K562 (cell line): ENCODE data around the gene TIGD4. TPM values are rescaled to one million over a fixed set of nuclear protein-coding genes. Genes with fewer than 3 reads are reported as not detected.
A peak's percentile ranks its signal among the peaks of the same experiment; 100 is the strongest.

Experiments
- BACH1 ChIP-seq: fragments of 200-800 bp; sonication (Bioruptor generic); IDR thresholded peaks from 2 replicates; pipeline ENCODE4 v1.6.1; 2016; ENCODE audit warnings: missing genetic modification characterization, missing compliant biosample characterization
- FOXA1 ChIP-seq: fragments of 450-650 bp; IDR thresholded peaks from 2 replicates; pipeline ENCODE4 v1.6.1; 2016; ENCODE audit warnings: mild to moderate bottlenecking, borderline replicate concordance
- GTF2A2 ChIP-seq: IDR thresholded peaks from 2 replicates; pipeline ENCODE4 v1.6.1; 2016; ENCODE audit warnings: mild to moderate bottlenecking, missing genetic modification characterization, missing compliant biosample characterization
- HIVEP1 ChIP-seq: fragments of 250-450 bp; sonication (Bioruptor Pico); IDR thresholded peaks from 2 replicates; pipeline ENCODE4 v1.4.0; 2020; ENCODE audit warnings: mild to moderate bottlenecking
- HNRNPK ChIP-seq: fragments of 200-400 bp; formaldehyde crosslinking; IDR thresholded peaks from one replicate; pipeline ENCODE4 v1.6.1; 2018; ENCODE audit warnings: mild to moderate bottlenecking, low read depth, low read length; ENCODE audit not compliant: poor library complexity, severe bottlenecking
- MAZ ChIP-seq, 2 experiments: fragments of 450-650 bp in 1 of 2; sonication (generic) in 1 of 2; formaldehyde crosslinking; IDR thresholded peaks in 1 of 2; conservative IDR thresholded peaks in 1 of 2; 2 replicates each; pipeline versions ENCODE4 v1.4.0 to v1.5.0; 2020; ENCODE audit warnings: mild to moderate bottlenecking in 1 of 2, missing genetic modification reagents in 1 of 2
- PCBP2 ChIP-seq: fragments of 200-400 bp; formaldehyde crosslinking; IDR thresholded peaks from 2 replicates; pipeline ENCODE4 v1.6.1; 2018; ENCODE audit warnings: low read length, low read depth, mild to moderate bottlenecking, moderate library complexity; ENCODE audit not compliant: poor library complexity, severe bottlenecking
- TCF7L2 ChIP-seq: fragments of 150-350 bp; IDR thresholded peaks from 2 replicates; pipeline ENCODE4 v1.6.1; 2016; ENCODE audit warnings: low read depth, mild to moderate bottlenecking, low read length, moderate library complexity
- ZFX ChIP-seq: sonication (generic); formaldehyde crosslinking; IDR thresholded peaks from 2 replicates; pipeline ENCODE4 v1.8.0; 2022; ENCODE audit warnings: mild to moderate bottlenecking, missing genetic modification reagents, moderate library complexity
- ZNF133 ChIP-seq: fragments of 250-450 bp; sonication (Bioruptor Pico); IDR thresholded peaks from 2 replicates; pipeline ENCODE4 v1.4.0; 2020; ENCODE audit warnings: mild to moderate bottlenecking
- ZNF212 ChIP-seq: fragments of 450-650 bp; formaldehyde crosslinking; IDR thresholded peaks from 2 replicates; pipeline ENCODE4 v1.4.0; 2020; ENCODE audit warnings: mild to moderate bottlenecking
- ZNF551 ChIP-seq: fragments of 250-450 bp; sonication (Bioruptor Pico); IDR thresholded peaks from 2 replicates; pipeline ENCODE4 v1.5.0; 2021; ENCODE audit warnings: mild to moderate bottlenecking, moderate library complexity
- polyA plus RNA-seq, 8 experiments: library from polyadenylated mRNA; depleted of rRNA in 4 of 8; stranded (reverse) in 5 of 8; unstranded in 3 of 8; fragments of >200 nt; fragmentation: Nextera tagmentation in 2 of 8; fragmentation: Illumina TruSeq in 1 of 8; extraction: Ambion mirVana in 2 of 8; extraction: Trizol in 1 of 8; gene quantifications; 2 replicates each; pipeline versions ENCODE4 v1.2.1 to v1.2.3, GENCODE V29; 2011 to 2014; ENCODE audit warnings: inconsistent platforms in 1 of 8, missing spikeins in 1 of 8
- total RNA-seq, 7 experiments: library from RNA; depleted of rRNA in 6 of 7; stranded (reverse); fragments of >200 nt in 6 of 7; fragmentation: Illumina TruSeq in 2 of 7; extraction: Trizol in 2 of 7; gene quantifications; 2 replicates each; pipeline versions ENCODE4 v1.2.1 to v1.2.3, GENCODE V29; 2011 to 2021; ENCODE audit warnings: low replicate concordance in 1 of 7
- TF ChIP-seq, protein P1 (sequence below): fragments of 450-650 bp; IDR thresholded peaks from 2 replicates; pipeline ENCODE4 v1.6.1; 2016; ENCODE audit warnings: low read depth, mild to moderate bottlenecking, moderate library complexity
- TF ChIP-seq, protein P2 (sequence below): sonication (generic); formaldehyde crosslinking; IDR thresholded peaks from 2 replicates; pipeline ENCODE4 v1.8.0; 2023; ENCODE audit warnings: mild to moderate bottlenecking, missing genetic modification reagents
- TF ChIP-seq, protein P3 (sequence below), 2 experiments: fragments of 450-650 bp; IDR thresholded peaks; 2 replicates each; pipeline ENCODE4 v1.6.1; 2018; ENCODE audit warnings: mild to moderate bottlenecking in 2 of 2, low read depth in 1 of 2; ENCODE audit not compliant: partially characterized antibody in 2 of 2

TIGD4 gene
- total and polyA plus RNA-seq, 9 of the 15 experiments (the other 6 are each of a cell fraction or from before 2014, with no cell fraction given): 0.07 to 0.28 (median 0.18) TPM

DNA sequence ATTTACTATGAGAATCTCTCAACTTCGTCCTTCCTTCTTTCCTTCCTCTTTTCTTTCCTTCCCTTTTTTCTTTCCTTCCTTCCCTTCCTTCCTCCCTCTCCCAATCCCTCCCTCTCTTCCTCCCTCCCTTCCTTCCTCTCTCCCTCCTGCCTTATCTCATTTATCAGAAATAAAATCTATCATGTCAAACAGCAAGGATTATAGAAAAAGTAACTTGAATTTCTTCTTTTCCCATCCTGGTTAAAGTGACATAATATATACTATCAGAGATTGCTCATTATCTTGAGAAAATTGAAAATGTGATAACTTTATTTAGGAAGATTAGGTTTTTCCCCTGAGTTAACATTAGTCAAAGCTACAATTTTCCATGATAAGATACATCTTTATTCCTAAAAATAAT lies 5.6 kb downstream of the TIGD4 start (continued):
- TF ChIP-seq ZNF212 (CRISPR knock-in tag): no peak
- no peak for TF ChIP-seq GTF2A2 (tag)
- no peak for TF ChIP-seq ZNF133 (CRISPR knock-in tag)
- TF ChIP-seq HIVEP1 (CRISPR knock-in tag): no peak
- no peak for TF ChIP-seq FOXA1
- TF ChIP-seq, protein P1, sequence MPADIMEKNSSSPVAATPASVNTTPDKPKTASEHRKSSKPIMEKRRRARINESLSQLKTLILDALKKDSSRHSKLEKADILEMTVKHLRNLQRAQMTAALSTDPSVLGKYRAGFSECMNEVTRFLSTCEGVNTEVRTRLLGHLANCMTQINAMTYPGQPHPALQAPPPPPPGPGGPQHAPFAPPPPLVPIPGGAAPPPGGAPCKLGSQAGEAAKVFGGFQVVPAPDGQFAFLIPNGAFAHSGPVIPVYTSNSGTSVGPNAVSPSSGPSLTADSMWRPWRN: no peak
- TF ChIP-seq ZFX: no peak
- no peak for TF ChIP-seq ZNF551 (CRISPR knock-in tag)
- TF ChIP-seq, protein P2, sequence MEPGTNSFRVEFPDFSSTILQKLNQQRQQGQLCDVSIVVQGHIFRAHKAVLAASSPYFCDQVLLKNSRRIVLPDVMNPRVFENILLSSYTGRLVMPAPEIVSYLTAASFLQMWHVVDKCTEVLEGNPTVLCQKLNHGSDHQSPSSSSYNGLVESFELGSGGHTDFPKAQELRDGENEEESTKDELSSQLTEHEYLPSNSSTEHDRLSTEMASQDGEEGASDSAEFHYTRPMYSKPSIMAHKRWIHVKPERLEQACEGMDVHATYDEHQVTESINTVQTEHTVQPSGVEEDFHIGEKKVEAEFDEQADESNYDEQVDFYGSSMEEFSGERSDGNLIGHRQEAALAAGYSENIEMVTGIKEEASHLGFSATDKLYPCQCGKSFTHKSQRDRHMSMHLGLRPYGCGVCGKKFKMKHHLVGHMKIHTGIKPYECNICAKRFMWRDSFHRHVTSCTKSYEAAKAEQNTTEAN: no peak
- no peak for TF ChIP-seq BACH1 (tag)
- TF ChIP-seq PCBP2: peak; percentile 88
- TF ChIP-seq TCF7L2: no peak
- no peak for TF ChIP-seq MAZ (CRISPR knock-in tag; conservative IDR thresholded peaks at IDR 0.05 in 1 of 2, IDR thresholded peaks at IDR 0.05 in 1 of 2)
- TF ChIP-seq, protein P3, sequence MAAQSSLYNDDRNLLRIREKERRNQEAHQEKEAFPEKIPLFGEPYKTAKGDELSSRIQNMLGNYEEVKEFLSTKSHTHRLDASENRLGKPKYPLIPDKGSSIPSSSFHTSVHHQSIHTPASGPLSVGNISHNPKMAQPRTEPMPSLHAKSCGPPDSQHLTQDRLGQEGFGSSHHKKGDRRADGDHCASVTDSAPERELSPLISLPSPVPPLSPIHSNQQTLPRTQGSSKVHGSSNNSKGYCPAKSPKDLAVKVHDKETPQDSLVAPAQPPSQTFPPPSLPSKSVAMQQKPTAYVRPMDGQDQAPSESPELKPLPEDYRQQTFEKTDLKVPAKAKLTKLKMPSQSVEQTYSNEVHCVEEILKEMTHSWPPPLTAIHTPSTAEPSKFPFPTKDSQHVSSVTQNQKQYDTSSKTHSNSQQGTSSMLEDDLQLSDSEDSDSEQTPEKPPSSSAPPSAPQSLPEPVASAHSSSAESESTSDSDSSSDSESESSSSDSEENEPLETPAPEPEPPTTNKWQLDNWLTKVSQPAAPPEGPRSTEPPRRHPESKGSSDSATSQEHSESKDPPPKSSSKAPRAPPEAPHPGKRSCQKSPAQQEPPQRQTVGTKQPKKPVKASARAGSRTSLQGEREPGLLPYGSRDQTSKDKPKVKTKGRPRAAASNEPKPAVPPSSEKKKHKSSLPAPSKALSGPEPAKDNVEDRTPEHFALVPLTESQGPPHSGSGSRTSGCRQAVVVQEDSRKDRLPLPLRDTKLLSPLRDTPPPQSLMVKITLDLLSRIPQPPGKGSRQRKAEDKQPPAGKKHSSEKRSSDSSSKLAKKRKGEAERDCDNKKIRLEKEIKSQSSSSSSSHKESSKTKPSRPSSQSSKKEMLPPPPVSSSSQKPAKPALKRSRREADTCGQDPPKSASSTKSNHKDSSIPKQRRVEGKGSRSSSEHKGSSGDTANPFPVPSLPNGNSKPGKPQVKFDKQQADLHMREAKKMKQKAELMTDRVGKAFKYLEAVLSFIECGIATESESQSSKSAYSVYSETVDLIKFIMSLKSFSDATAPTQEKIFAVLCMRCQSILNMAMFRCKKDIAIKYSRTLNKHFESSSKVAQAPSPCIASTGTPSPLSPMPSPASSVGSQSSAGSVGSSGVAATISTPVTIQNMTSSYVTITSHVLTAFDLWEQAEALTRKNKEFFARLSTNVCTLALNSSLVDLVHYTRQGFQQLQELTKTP (IDR thresholded peaks at IDR 0.05; ENCODE audit: low read depth in 1 of 2, partially characterized antibody in 2 of 2): no peak
- TF ChIP-seq HNRNPK: peak; percentile 49
